Skeletal muscle tissue (tissue), 4 donors: ENCODE measurements around the gene ROBO1. TPM values are rescaled to one million over a fixed set of nuclear protein-coding genes. Genes with fewer than 3 reads are reported as not detected.

Experiments used
- H3K27ac ChIP-seq: one replicate; pipeline ENCODE4 v1.7.0; 2013; ENCODE audit warnings: mild to moderate bottlenecking, low read depth, low read length, inconsistent platforms
- H3K27me3 ChIP-seq, 3 donors: one replicate each; pipeline ENCODE4 v1.7.0; 2013; ENCODE audit warnings: low read length in 3 of 3; ENCODE audit not compliant: control insufficient read depth in 3 of 3, insufficient read depth in 3 of 3
- H3K36me3 ChIP-seq, 3 donors: one replicate each; pipeline ENCODE4 v1.7.0; 2013; ENCODE audit warnings: low read length in 3 of 3; ENCODE audit not compliant: control insufficient read depth in 3 of 3, insufficient read depth in 3 of 3
- H3K4me1 ChIP-seq, 3 donors: one replicate each; pipeline ENCODE4 v1.7.0; 2013; ENCODE audit warnings: low read length in 3 of 3, mild to moderate bottlenecking in 3 of 3; ENCODE audit not compliant: control insufficient read depth in 3 of 3, insufficient read depth in 3 of 3
- H3K4me3 ChIP-seq, 3 donors: one replicate each; pipeline ENCODE4 v1.7.0; 2013; ENCODE audit warnings: low read length in 3 of 3
- H3K9ac ChIP-seq, 3 donors: one replicate each; pipeline ENCODE4 v1.7.0; 2013; ENCODE audit warnings: low read length in 3 of 3, mild to moderate bottlenecking in 3 of 3, moderate library complexity in 2 of 3, low read depth in 1 of 3
- H3K9me3 ChIP-seq, 3 donors: one replicate each; pipeline ENCODE4 v1.7.0; 2013; ENCODE audit warnings: low read length in 3 of 3; ENCODE audit not compliant: control insufficient read depth in 3 of 3
- total RNA-seq: library from RNA; depleted of rRNA; stranded (reverse); fragments of >200 nt; gene quantifications from one replicate; pipeline ENCODE4 v1.2.3, GENCODE V29; 2014
- donor health status: Osteomylitis.

Gene ROBO1
- total RNA-seq, 1 donor from 2014 or later = 20.4 TPM

- Histone ChIP-seq H3K4me3 (no peak overlapping the region), H3K9ac (no peak overlapping the region), H3K4me1 (no peaks in the 10 kb centered on the region), H3K36me3 (no peaks in the 10 kb centered on the region), H3K27ac (no peak overlapping the region), H3K9me3 (no peaks in the 10 kb centered on the region), H3K27me3 (no peaks in the 10 kb centered on the region)
Measured at GRCh38 chr3:79285380-79285779, 482.4 kb downstream of the ROBO1 start.

DNA sequence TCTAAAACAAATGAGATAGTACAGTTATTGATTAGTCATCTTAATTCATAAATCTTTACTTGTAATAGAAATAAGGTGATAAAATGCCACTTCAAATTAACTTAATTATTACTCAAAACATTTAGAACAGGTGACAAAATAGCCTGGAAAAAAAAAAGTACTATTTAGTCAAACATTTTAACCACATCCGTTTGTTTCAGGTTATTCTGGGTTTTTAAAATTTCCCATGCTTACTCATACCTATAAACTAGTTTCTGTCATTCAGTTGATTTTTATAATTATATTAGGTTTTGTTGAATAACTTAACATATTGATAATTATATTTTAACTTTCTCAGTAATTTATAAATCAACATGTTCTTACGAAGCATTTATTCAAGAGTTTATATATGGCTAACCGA is 483.0 kb downstream of the ROBO1 start:
- Histone ChIP-seq H3K4me3 (no peak overlapping the region), H3K9ac (no peak overlapping the region), H3K36me3 (no peaks in the 10 kb centered on the region), H3K4me1 (no peaks in the 10 kb centered on the region), H3K27me3 (no peaks in the 10 kb centered on the region), H3K27ac (no peak overlapping the region), H3K9me3 (no peaks in the 10 kb centered on the region)

GRCh38 chr3:79278681-79279080 is 489.1 kb downstream of the ROBO1 start:
- Histone ChIP-seq H3K36me3 (no peaks in the 10 kb centered on the region), H3K27me3 (no peaks in the 10 kb centered on the region), H3K9me3 (no peaks in the 10 kb centered on the region), H3K4me1 (no peaks in the 10 kb centered on the region), H3K4me3 (no peak overlapping the region), H3K9ac (no peak overlapping the region), H3K27ac (no peak overlapping the region)

GRCh38 chr3:79268422-79268821 is 499.4 kb downstream of the ROBO1 start:
- Histone ChIP-seq H3K9ac (no peak overlapping the region), H3K27me3 (no peaks in the 10 kb centered on the region), H3K4me1 (no peaks in the 10 kb centered on the region), H3K36me3 (no peaks in the 10 kb centered on the region), H3K9me3 (no peaks in the 10 kb centered on the region), H3K4me3 (no peak overlapping the region), H3K27ac (no peak overlapping the region)

DNA sequence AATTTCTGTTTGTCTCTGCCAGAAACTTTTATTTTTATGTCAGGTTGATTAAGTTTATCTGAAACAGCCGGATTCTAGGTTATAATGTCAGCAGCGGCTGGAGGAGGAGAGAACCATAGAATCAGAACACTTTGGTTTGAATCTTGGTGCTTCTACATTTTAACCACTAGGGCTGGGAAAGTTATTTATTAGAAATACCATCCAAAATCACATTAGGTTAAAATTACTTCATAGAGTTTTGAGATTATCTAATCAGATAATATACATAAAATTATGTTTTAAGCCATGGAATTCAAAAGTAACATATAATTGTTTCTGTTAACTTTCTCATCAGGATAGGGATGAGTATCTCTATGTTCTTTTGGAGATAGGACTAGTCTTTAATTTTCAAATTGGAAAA is 502.9 kb downstream of the ROBO1 start:
- Histone ChIP-seq H3K36me3 (no peaks in the 10 kb centered on the region), H3K9ac (no peak overlapping the region), H3K4me3 (no peak overlapping the region), H3K27me3 (no peaks in the 10 kb centered on the region), H3K27ac (no peak overlapping the region), H3K9me3 (no peaks in the 10 kb centered on the region), H3K4me1 (no peaks in the 10 kb centered on the region)

GRCh38 chr3:79263423-79263822 is 504.4 kb downstream of the ROBO1 start:
- Histone ChIP-seq H3K4me1 (no peaks in the 10 kb centered on the region), H3K4me3 (no peak overlapping the region), H3K36me3 (no peaks in the 10 kb centered on the region), H3K9ac (no peak overlapping the region), H3K27me3 (no peaks in the 10 kb centered on the region), H3K27ac (no peak overlapping the region), H3K9me3 (no peaks in the 10 kb centered on the region)

- no peak overlapping the region for H3K4me3 ChIP-seq
- no peaks in the 10 kb centered on the region for H3K4me1 ChIP-seq
- no peak overlapping the region for H3K9ac ChIP-seq
- H3K36me3 ChIP-seq = no peaks in the 10 kb centered on the region
- no peak overlapping the region for H3K27ac ChIP-seq
- H3K27me3 ChIP-seq = no peaks in the 10 kb centered on the region
- H3K9me3 ChIP-seq = no peaks in the 10 kb centered on the region
Measured at GRCh38 chr3:79258479-79258878, 509.3 kb downstream of the ROBO1 start.

DNA sequence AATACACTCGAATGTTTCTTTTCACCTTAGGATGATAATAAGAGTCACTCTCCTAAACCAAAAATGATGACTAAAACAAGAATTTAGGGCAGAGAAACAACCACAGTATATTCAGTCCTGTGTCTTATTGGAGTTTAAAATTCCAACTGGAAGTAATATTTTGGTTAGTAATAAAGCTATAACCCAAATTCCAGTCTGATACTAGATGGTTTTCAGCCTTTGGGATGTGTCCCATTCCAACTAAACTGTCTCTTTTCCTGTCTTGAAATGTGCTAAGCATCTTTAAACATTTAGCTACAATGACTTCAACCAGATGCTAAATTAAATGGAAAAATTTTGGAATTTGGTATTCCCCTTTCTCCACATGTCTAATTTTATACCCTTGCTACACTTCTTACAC is 510.0 kb downstream of the ROBO1 start:
- Histone ChIP-seq H3K27ac (no peak overlapping the region), H3K27me3 (no peaks in the 10 kb centered on the region), H3K4me3 (no peak overlapping the region), H3K9me3 (no peaks in the 10 kb centered on the region), H3K36me3 (no peaks in the 10 kb centered on the region), H3K4me1 (no peaks in the 10 kb centered on the region), H3K9ac (no peak overlapping the region)

DNA sequence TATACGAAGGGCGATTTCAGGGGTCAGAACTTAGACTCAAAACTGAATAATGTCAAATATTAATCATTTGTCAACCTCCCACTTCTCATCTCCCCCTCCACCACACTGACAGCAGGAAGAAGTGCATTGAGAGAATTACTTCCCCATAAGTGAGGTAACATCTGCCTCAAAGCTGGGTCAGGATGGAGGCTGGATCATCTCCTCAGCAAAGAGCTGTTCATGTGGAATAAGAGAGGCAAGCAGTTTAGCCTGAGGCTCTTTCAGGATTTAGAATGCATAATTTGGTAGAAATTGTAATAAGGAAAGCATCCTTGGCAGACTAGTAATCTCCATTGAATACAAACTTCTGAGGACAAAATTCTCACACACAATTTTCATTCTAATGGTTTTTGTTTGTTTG is 512.1 kb downstream of the ROBO1 start:
- no peaks in the 10 kb centered on the region for H3K4me1 ChIP-seq
- no peaks in the 10 kb centered on the region for H3K27me3 ChIP-seq
- H3K36me3 ChIP-seq = no peaks in the 10 kb centered on the region
- no peak overlapping the region for H3K4me3 ChIP-seq
- H3K9me3 ChIP-seq = no peaks in the 10 kb centered on the region
- H3K9ac ChIP-seq = no peak overlapping the region
- no peak overlapping the region for H3K27ac ChIP-seq

DNA sequence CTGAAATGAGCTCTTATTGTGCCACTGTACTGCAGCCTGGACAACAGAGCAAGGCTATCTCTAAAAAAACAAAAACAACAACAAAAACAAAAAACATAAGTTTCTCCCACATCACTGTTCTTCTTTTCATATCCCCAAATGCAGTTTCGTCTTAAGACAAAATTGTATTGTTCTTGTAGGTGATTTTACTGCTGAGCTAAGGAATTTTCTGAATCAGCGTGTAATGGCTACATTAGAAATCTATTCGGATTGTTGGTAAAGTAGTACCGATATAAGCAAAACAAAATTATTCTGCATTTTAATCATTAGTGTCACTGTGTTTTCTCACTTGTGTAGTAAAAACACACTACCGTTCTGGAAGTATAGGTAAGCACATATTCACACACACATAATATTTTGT is 512.5 kb downstream of the ROBO1 start:
- Histone ChIP-seq H3K36me3 (no peaks in the 10 kb centered on the region), H3K27me3 (no peaks in the 10 kb centered on the region), H3K9me3 (no peaks in the 10 kb centered on the region), H3K27ac (no peak overlapping the region), H3K4me3 (no peak overlapping the region), H3K9ac (no peak overlapping the region), H3K4me1 (no peaks in the 10 kb centered on the region)

- no peaks in the 10 kb centered on the region for H3K9me3 ChIP-seq
- H3K4me3 ChIP-seq = no peak overlapping the region
- no peaks in the 10 kb centered on the region for H3K36me3 ChIP-seq
- no peaks in the 10 kb centered on the region for H3K27me3 ChIP-seq
- H3K4me1 ChIP-seq = no peaks in the 10 kb centered on the region
- no peak overlapping the region for H3K9ac ChIP-seq
- H3K27ac ChIP-seq = no peak overlapping the region
Measured at GRCh38 chr3:79253704-79254103, 514.1 kb downstream of the ROBO1 start.
